Caco-2 (cell line): ENCODE results near the gene EPO. TPM values are rescaled to one million over a fixed set of nuclear protein-coding genes. Genes with fewer than 3 reads are reported as not detected.

Experiments used
- BruUV-seq: library from RNA; stranded (reverse); fragments of 400-500 nt; replicated peaks from 2 replicates; lab custom pipeline; 2021; lab: Mats Ljungman, UMichigan
- CTCF ChIA-PET: fragments of 300-600 bp; sonication (Branson Sonifier 250); formaldehyde crosslinking; loops from one replicate; lab custom pipeline; 2022; ENCODE audit warnings: antibody characterized with exemption; lab: Charles Lee
- POLR2A ChIA-PET: fragments of 300-600 bp; sonication (Branson Sonifier 250); formaldehyde crosslinking; loops from one replicate; lab custom pipeline; 2022; ENCODE audit warnings: antibody characterized with exemption; lab: Charles Lee
- DNase-seq, 2 experiments: peaks; one replicate each; pipeline versions ENCODE4 v3.0.0 to v3.0.0-alpha.2; 2020 to 2022
- H3K27me3 ChIP-seq: replicated peaks from 2 replicates; pipeline ENCODE4 v1.6.0; 2011; ENCODE audit warnings: low read length; ENCODE audit not compliant: control insufficient read depth, insufficient read depth
- H3K36me3 ChIP-seq: 2 replicates; pipeline ENCODE4 v1.5.1; 2011; ENCODE audit warnings: low read length; ENCODE audit not compliant: control insufficient read depth, insufficient read depth
- H3K4me1 ChIP-seq: fragments of 250-450 bp; sonication (Bioruptor Pico); 2 replicates; pipeline ENCODE4 v1.5.1; 2020; ENCODE audit warnings: mild to moderate bottlenecking
- H3K4me3 ChIP-seq: 2 replicates; pipeline ENCODE4 v1.5.1; 2011; ENCODE audit warnings: low read depth, mild to moderate bottlenecking, control low read depth, low read length
- H3K9me3 ChIP-seq: fragments of 250-450 bp; sonication (Bioruptor Pico); 2 replicates; pipeline ENCODE4 v1.5.1; 2020; ENCODE audit warnings: mild to moderate bottlenecking, moderate library complexity
- H3K27ac Mint-ChIP-seq: one replicate; pipeline ENCODE4 v1.8.0; 2022; ENCODE audit warnings: mixed read lengths; ENCODE audit not compliant: unreplicated experiment
- H3K27me3 Mint-ChIP-seq: one replicate; pipeline ENCODE4 v1.8.0; 2022; ENCODE audit warnings: mixed read lengths; ENCODE audit not compliant: insufficient read depth, unreplicated experiment
- H3K36me3 Mint-ChIP-seq: one replicate; pipeline ENCODE4 v1.8.0; 2022; ENCODE audit warnings: mild to moderate bottlenecking, mixed read lengths; ENCODE audit not compliant: insufficient read depth, unreplicated experiment
- H3K4me1 Mint-ChIP-seq: one replicate; pipeline ENCODE4 v1.8.0; 2022; ENCODE audit warnings: low read depth, mixed read lengths; ENCODE audit not compliant: unreplicated experiment
- H3K4me3 Mint-ChIP-seq: one replicate; pipeline ENCODE4 v1.8.0; 2022; ENCODE audit warnings: mild to moderate bottlenecking, moderate library complexity, mixed read lengths; ENCODE audit not compliant: unreplicated experiment
- H3K9me3 Mint-ChIP-seq: one replicate; pipeline ENCODE4 v1.8.0; 2022; ENCODE audit warnings: mixed read lengths; ENCODE audit not compliant: unreplicated experiment
- intact Hi-C: fragments of 100-400 bp; cut with micrococcal nuclease; formaldehyde crosslinking; loops from one replicate; pipeline ENCODE4 v1.10.0; 2022; ENCODE audit not compliant: unreplicated experiment
- total RNA-seq: library from RNA; stranded (reverse); gene quantifications from 2 replicates; pipeline ENCODE4 v1.2.3, GENCODE V29; 2022
- TF ChIP-seq, protein P1 (sequence below), 2 experiments: fragments of 200-600 bp in 1 of 2; IDR thresholded peaks; 1 replicate in 1 of 2; 2 replicates in 1 of 2; pipeline versions ENCODE4 v1.5.1 to v1.8.0; 2011 to 2022; ENCODE audit warnings: antibody characterized with exemption in 1 of 2, control low read depth in 1 of 2, inconsistent platforms in 1 of 2, low read depth in 1 of 2, low read length in 1 of 2, mild to moderate bottlenecking in 1 of 2, moderate library complexity in 1 of 2; ENCODE audit not compliant: insufficient read depth in 1 of 2, severe bottlenecking in 1 of 2, unreplicated experiment in 1 of 2

Gene EPO
- total RNA-seq, 1 experiment from 2014 or later: 1.1 TPM

GRCh38 chr7:100674411-100675104, 45.7 kb upstream of the EPO start:
- CTCF ChIA-PET: interaction anchor here (0.6 to 1.6 kb wide), 2 partner anchors 31 to 62 kb away, joined by 4 to 5 read pairs; partner anchors contain the start of genes MOSPD3 and POP7
- peak overlapping the region; percentile 94 for H3K27ac Mint-ChIP-seq
- peak in 1 of 2 experiments; percentile 35 for DNase-seq
- H3K4me3 Mint-ChIP-seq: peak overlapping the region; percentile 85
- H3K4me1 ChIP-seq: no peaks in the 10 kb centered on the region; the same call in 1 of the 2 replicates
- BruUV-seq: TSS peak; percentile 18
- no peaks in the 10 kb centered on the region for H3K9me3 Mint-ChIP-seq
- peak overlapping the region; percentile 100 for H3K4me3 ChIP-seq
- POLR2A ChIA-PET: interaction anchor here (0.7 to 1.1 kb wide), 2 partner anchors 19 to 62 kb away, joined by 3 read pairs; partner anchors contain the start of genes GIGYF1 and MOSPD3
- TF ChIP-seq, protein P1, sequence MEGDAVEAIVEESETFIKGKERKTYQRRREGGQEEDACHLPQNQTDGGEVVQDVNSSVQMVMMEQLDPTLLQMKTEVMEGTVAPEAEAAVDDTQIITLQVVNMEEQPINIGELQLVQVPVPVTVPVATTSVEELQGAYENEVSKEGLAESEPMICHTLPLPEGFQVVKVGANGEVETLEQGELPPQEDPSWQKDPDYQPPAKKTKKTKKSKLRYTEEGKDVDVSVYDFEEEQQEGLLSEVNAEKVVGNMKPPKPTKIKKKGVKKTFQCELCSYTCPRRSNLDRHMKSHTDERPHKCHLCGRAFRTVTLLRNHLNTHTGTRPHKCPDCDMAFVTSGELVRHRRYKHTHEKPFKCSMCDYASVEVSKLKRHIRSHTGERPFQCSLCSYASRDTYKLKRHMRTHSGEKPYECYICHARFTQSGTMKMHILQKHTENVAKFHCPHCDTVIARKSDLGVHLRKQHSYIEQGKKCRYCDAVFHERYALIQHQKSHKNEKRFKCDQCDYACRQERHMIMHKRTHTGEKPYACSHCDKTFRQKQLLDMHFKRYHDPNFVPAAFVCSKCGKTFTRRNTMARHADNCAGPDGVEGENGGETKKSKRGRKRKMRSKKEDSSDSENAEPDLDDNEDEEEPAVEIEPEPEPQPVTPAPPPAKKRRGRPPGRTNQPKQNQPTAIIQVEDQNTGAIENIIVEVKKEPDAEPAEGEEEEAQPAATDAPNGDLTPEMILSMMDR (IDR thresholded peaks at IDR 0.05; ENCODE audit: insufficient read depth in 1 of 2, low read depth in 1 of 2, low read length in 1 of 2, severe bottlenecking in 1 of 2, unreplicated experiment in 1 of 2): no peak
- H3K4me1 Mint-ChIP-seq: peaks cover 6% of the 10 kb centered on the region
- intact Hi-C loops: no loop called here
- H3K27me3 ChIP-seq: no peaks in the 10 kb centered on the region
- H3K36me3 Mint-ChIP-seq: peaks cover 46% of the 10 kb centered on the region
- no peaks in the 10 kb centered on the region for H3K9me3 ChIP-seq
- no peaks in the 10 kb centered on the region for H3K27me3 Mint-ChIP-seq
- H3K36me3 ChIP-seq: peaks cover 11% of the 10 kb centered on the region

GRCh38 chr7:100675105-100675451, 45.2 kb upstream of the EPO start:
- H3K36me3 ChIP-seq: peaks cover 11% of the 10 kb centered on the region
- intact Hi-C loops: no loop called here
- CTCF ChIA-PET: interaction anchor here (1.6 kb wide), 1 partner anchor 31 kb away, joined by 4 read pairs; the partner anchor contains the start of gene POP7

More at GRCh38 chr7:100675105-100675451, 45.2 kb upstream of the EPO start:
- POLR2A ChIA-PET: interaction anchor here (1.1 kb wide), 1 partner anchor 63 kb away, joined by 3 read pairs; the partner anchor contains the start of gene MOSPD3
- Histone ChIP-seq H3K4me3 (peak overlapping the region; percentile 100), H3K9me3 (no peaks in the 10 kb centered on the region), H3K27me3 (no peaks in the 10 kb centered on the region), H3K4me1 (no peaks in the 10 kb centered on the region; the same call in 1 of the 2 replicates)
- Mint-ChIP-seq H3K9me3 (no peaks in the 10 kb centered on the region), H3K36me3 (peaks cover 51% of the 10 kb centered on the region), H3K27ac (peak overlapping the region; percentile 94), H3K4me3 (peak overlapping the region; percentile 85), H3K27me3 (no peaks in the 10 kb centered on the region), H3K4me1 (peaks cover 6% of the 10 kb centered on the region)
- no TSS peak for BruUV-seq
- peak; percentile 32 to 42 for DNase-seq
- TF ChIP-seq, protein P1 (IDR thresholded peaks at IDR 0.05; ENCODE audit: insufficient read depth in 1 of 2, low read depth in 1 of 2, low read length in 1 of 2, severe bottlenecking in 1 of 2, unreplicated experiment in 1 of 2): no peak
